ENCODE data around the gene FAM204A. TPM values are rescaled to one million over a fixed set of nuclear protein-coding genes. Genes with fewer than 3 reads are reported as not detected.

Gene FAM204A
- total RNA-seq, 1 donor from 2014 or later, result 60.2 TPM

DNA sequence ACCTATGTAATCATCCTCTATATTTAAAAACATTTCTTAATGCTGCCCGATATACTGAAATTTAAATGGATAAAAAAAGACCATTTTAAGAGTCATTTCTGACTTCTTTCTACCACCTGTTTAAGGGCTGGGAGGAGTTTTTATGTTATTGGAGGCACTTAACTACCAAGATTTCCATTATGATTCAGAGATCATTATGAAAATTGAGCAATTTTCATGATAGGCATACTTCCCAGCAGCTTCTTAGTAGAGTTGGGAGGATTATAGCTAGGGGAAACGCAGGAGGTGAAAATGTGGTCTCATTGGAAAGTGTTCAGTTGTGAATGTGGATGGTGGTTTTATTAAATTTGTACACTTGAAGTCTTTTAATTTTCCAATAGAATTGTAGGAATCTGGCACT is 28.4 kb upstream of the FAM204A start:
- Histone ChIP-seq H4K20me1 (ENCODE audit: insufficient read depth, low read length) (no peaks in the 10 kb centered on the region), H3K36me3 (ENCODE audit: insufficient read depth, low read length) (no peaks in the 10 kb centered on the region), H3K27me3 (ENCODE audit: insufficient read depth, low read length) (no peaks in the 10 kb centered on the region), H2AFZ (ENCODE audit: low read depth, low read length) (no peak overlapping the region), H3K4me3 (ENCODE audit: insufficient read depth, low read depth, low read length) (no peak overlapping the region), H3K9ac (ENCODE audit: low read length) (no peak overlapping the region), H3K9me3 (ENCODE audit: insufficient read depth, low read depth, low read length) (no peaks in the 10 kb centered on the region), H3K79me2 (ENCODE audit: insufficient read depth, low read length) (no peaks in the 10 kb centered on the region), H3K4me2 (ENCODE audit: low read length) (no peak overlapping the region), H3K27ac (ENCODE audit: low read depth, low read length) (no peak overlapping the region), H3K4me1 (ENCODE audit: insufficient read depth, low read length) (peaks cover 11% of the 10 kb centered on the region)
- TF ChIP-seq EZH2 (IDR thresholded peaks at IDR 0.05; ENCODE audit: insufficient read depth, low read length), result no peak
- TF ChIP-seq, protein P1, sequence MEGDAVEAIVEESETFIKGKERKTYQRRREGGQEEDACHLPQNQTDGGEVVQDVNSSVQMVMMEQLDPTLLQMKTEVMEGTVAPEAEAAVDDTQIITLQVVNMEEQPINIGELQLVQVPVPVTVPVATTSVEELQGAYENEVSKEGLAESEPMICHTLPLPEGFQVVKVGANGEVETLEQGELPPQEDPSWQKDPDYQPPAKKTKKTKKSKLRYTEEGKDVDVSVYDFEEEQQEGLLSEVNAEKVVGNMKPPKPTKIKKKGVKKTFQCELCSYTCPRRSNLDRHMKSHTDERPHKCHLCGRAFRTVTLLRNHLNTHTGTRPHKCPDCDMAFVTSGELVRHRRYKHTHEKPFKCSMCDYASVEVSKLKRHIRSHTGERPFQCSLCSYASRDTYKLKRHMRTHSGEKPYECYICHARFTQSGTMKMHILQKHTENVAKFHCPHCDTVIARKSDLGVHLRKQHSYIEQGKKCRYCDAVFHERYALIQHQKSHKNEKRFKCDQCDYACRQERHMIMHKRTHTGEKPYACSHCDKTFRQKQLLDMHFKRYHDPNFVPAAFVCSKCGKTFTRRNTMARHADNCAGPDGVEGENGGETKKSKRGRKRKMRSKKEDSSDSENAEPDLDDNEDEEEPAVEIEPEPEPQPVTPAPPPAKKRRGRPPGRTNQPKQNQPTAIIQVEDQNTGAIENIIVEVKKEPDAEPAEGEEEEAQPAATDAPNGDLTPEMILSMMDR (IDR thresholded peaks at IDR 0.05; ENCODE audit: insufficient read depth, low read depth, low read length), result no peak
- Mint-ChIP-seq H3K36me3 (ENCODE audit: low read depth, unreplicated experiment) (no peaks in the 10 kb centered on the region), H3K9me3 (ENCODE audit: unreplicated experiment) (peaks cover 8% of the 10 kb centered on the region), H3K4me1 (ENCODE audit: low read depth, unreplicated experiment) (peaks cover 13% of the 10 kb centered on the region), H3K27ac (ENCODE audit: unreplicated experiment) (no peak overlapping the region), H3K4me3 (ENCODE audit: unreplicated experiment) (no peak overlapping the region), H3K27me3 (ENCODE audit: low read depth, unreplicated experiment) (no peaks in the 10 kb centered on the region)
- FAIRE-seq, result no peak
- no peak for DNase-seq (ENCODE audit: low read depth)

- Histone ChIP-seq H3K4me3 (ENCODE audit: insufficient read depth, low read depth, low read length) (no peak overlapping the region), H3K27ac (ENCODE audit: low read depth, low read length) (no peak overlapping the region), H4K20me1 (ENCODE audit: insufficient read depth, low read length) (no peaks in the 10 kb centered on the region), H3K4me2 (ENCODE audit: low read length) (no peak overlapping the region), H3K9me3 (ENCODE audit: insufficient read depth, low read depth, low read length) (no peaks in the 10 kb centered on the region), H3K9ac (ENCODE audit: low read length) (no peak overlapping the region), H3K27me3 (ENCODE audit: insufficient read depth, low read length) (no peaks in the 10 kb centered on the region), H2AFZ (ENCODE audit: low read depth, low read length) (no peak overlapping the region), H3K79me2 (ENCODE audit: insufficient read depth, low read length) (no peaks in the 10 kb centered on the region), H3K36me3 (ENCODE audit: insufficient read depth, low read length) (no peaks in the 10 kb centered on the region), H3K4me1 (ENCODE audit: insufficient read depth, low read length) (peaks cover 11% of the 10 kb centered on the region)
- no peak overlapping the region for H3K27ac Mint-ChIP-seq (ENCODE audit: unreplicated experiment)
- DNase-seq (ENCODE audit: low read depth), result no peak
- peaks cover 10% of the 10 kb centered on the region for H3K9me3 Mint-ChIP-seq (ENCODE audit: unreplicated experiment)
- no peaks in the 10 kb centered on the region for H3K27me3 Mint-ChIP-seq (ENCODE audit: low read depth, unreplicated experiment)
- TF ChIP-seq EZH2 (IDR thresholded peaks at IDR 0.05; ENCODE audit: insufficient read depth, low read length), result no peak
- TF ChIP-seq, protein P1 (IDR thresholded peaks at IDR 0.05; ENCODE audit: insufficient read depth, low read depth, low read length), result no peak
- no peak overlapping the region for H3K4me3 Mint-ChIP-seq (ENCODE audit: unreplicated experiment)
- H3K36me3 Mint-ChIP-seq (ENCODE audit: low read depth, unreplicated experiment), result no peaks in the 10 kb centered on the region
- FAIRE-seq, result no peak
- H3K4me1 Mint-ChIP-seq (ENCODE audit: low read depth, unreplicated experiment), result peaks cover 12% of the 10 kb centered on the region
These were observed 27.6 kb upstream of the FAM204A start for GRCh38 chr10:118369641-118370205.

- Mint-ChIP-seq H3K27me3 (ENCODE audit: low read depth, unreplicated experiment) (no peaks in the 10 kb centered on the region), H3K36me3 (ENCODE audit: low read depth, unreplicated experiment) (no peaks in the 10 kb centered on the region), H3K4me3 (ENCODE audit: unreplicated experiment) (no peak overlapping the region), H3K27ac (ENCODE audit: unreplicated experiment) (no peak overlapping the region), H3K9me3 (ENCODE audit: unreplicated experiment) (peaks cover 10% of the 10 kb centered on the region), H3K4me1 (ENCODE audit: low read depth, unreplicated experiment) (peaks cover 3% of the 10 kb centered on the region)
- H3K27me3 ChIP-seq (ENCODE audit: insufficient read depth, low read length), result no peaks in the 10 kb centered on the region
- TF ChIP-seq, protein P1 (IDR thresholded peaks at IDR 0.05; ENCODE audit: insufficient read depth, low read depth, low read length), result no peak
- no peak for TF ChIP-seq EZH2 (IDR thresholded peaks at IDR 0.05; ENCODE audit: insufficient read depth, low read length)
- no peak overlapping the region for H2AFZ ChIP-seq (ENCODE audit: low read depth, low read length)
- no peak overlapping the region for H3K27ac ChIP-seq (ENCODE audit: low read depth, low read length)
- H3K9ac ChIP-seq (ENCODE audit: low read length), result no peak overlapping the region
- no peaks in the 10 kb centered on the region for H4K20me1 ChIP-seq (ENCODE audit: insufficient read depth, low read length)
- H3K79me2 ChIP-seq (ENCODE audit: insufficient read depth, low read length), result no peaks in the 10 kb centered on the region
- DNase-seq (ENCODE audit: low read depth) (no peak), FAIRE-seq (no peak)
- H3K4me3 ChIP-seq (ENCODE audit: insufficient read depth, low read depth, low read length), result no peak overlapping the region
- H3K9me3 ChIP-seq (ENCODE audit: insufficient read depth, low read depth, low read length), result no peaks in the 10 kb centered on the region
- no peak overlapping the region for H3K4me2 ChIP-seq (ENCODE audit: low read length)
- no peaks in the 10 kb centered on the region for H3K36me3 ChIP-seq (ENCODE audit: insufficient read depth, low read length)
- H3K4me1 ChIP-seq (ENCODE audit: insufficient read depth, low read length), result no peaks in the 10 kb centered on the region
These were observed 23.6 kb upstream of the FAM204A start for GRCh38 chr10:118365702-118366101.

Data from astrocyte (in vitro differentiated cells and primary cell).